Kidney (tissue), 14 donors: ENCODE results near the gene PAXX. TPM values are rescaled to one million over a fixed set of nuclear protein-coding genes. Genes with fewer than 3 reads are reported as not detected.

Experiments
- DNase-seq, 5 donors: peaks; one replicate each; pipeline ENCODE4 v3.0.0-alpha.2; 2013 to 2020
- FAIRE-seq: peaks from 2 replicates; lab custom pipeline; 2012; peaks lifted over from hg19 to GRCh38; lab: Jason Lieb, UNC
- H3K27ac ChIP-seq, 2 donors: one replicate each; pipeline ENCODE4 v1.7.0; 2013; ENCODE audit warnings: low read depth in 2 of 2, low read length in 2 of 2, inconsistent platforms in 1 of 2
- H3K27me3 ChIP-seq: one replicate; pipeline ENCODE4 v1.7.1; 2013; ENCODE audit warnings: low read length, inconsistent platforms; ENCODE audit not compliant: control insufficient read depth, insufficient read depth
- H3K36me3 ChIP-seq, 3 donors: one replicate each; pipeline versions ENCODE4 v1.7.0 to v1.7.1; 2013; ENCODE audit warnings: low read length in 3 of 3, control low read depth in 1 of 3, inconsistent platforms in 1 of 3; ENCODE audit not compliant: insufficient read depth in 3 of 3, control insufficient read depth in 2 of 3
- H3K4me1 ChIP-seq, 3 donors: one replicate each; pipeline versions ENCODE4 v1.7.0 to v1.7.1; 2013; ENCODE audit warnings: low read length in 3 of 3, inconsistent platforms in 1 of 3, low read depth in 1 of 3; ENCODE audit not compliant: control insufficient read depth in 2 of 3, insufficient read depth in 2 of 3
- H3K4me3 ChIP-seq, 3 donors: one replicate each; pipeline versions ENCODE4 v1.7.0 to v1.8.1; 2013; ENCODE audit warnings: low read length in 3 of 3, control low read depth in 1 of 3, inconsistent platforms in 1 of 3
- H3K9ac ChIP-seq, 3 donors: one replicate each; pipeline versions ENCODE4 v1.7.0 to v1.7.1; 2013; ENCODE audit warnings: low read length in 3 of 3, control low read depth in 1 of 3, inconsistent platforms in 1 of 3
- H3K9me3 ChIP-seq, 3 donors: one replicate each; pipeline versions ENCODE4 v1.7.0 to v1.7.1; 2013; ENCODE audit warnings: low read length in 3 of 3, control low read depth in 1 of 3, inconsistent platforms in 1 of 3; ENCODE audit not compliant: control insufficient read depth in 2 of 3, insufficient read depth in 1 of 3
- CTCF ChIP-seq: IDR thresholded peaks from 3 replicates; pipeline ENCODE4 v1.5.1; 2012; ENCODE audit warnings: mild to moderate bottlenecking, moderate library complexity, borderline replicate concordance; ENCODE audit not compliant: insufficient read depth; ENCODE audit errors: extremely low read depth
- intact Hi-C: fragments of 100-400 bp; cut with DNase I; formaldehyde crosslinking; loops from one replicate; pipeline ENCODE4 v1.11.1; 2022
- polyA plus RNA-seq: library from polyadenylated mRNA; stranded (reverse); fragments of 350-450 nt; fragmentation: Illumina TruSeq; extraction: RNeasy Lipid Tissue Mini Kit (QIAGEN cat#74804); gene quantifications from one replicate; pipeline ENCODE4 v1.2.3, GENCODE V29; 2014; ENCODE audit warnings: low read depth, low replicate concordance; ENCODE audit not compliant: insufficient read depth
- total RNA-seq: library from RNA; stranded (reverse); fragmentation: NEBNext Ultra II Directional; extraction: Animal tissue kit (Norgen Biotek cat#: 25700); gene quantifications from one replicate; pipeline ENCODE4 v1.2.1, GENCODE V29; 2021
- donor health status: control.
- donor health status: control.
- donor health status: control.
- donor health status: control.
- donor health status: control.
- donor health status: DM: yes; HTN: yes; CAD: no.
- donor health status: Normal renal cell carcinoma (clear cell type).

PAXX gene
- total and polyA plus RNA-seq, 2 donors from 2014 or later = 54.2 to 80.9 TPM

GRCh38 chr9:137026384-137026783 is 34.2 kb downstream of the PAXX start:
- Histone ChIP-seq H3K4me3 (no peak overlapping the region), H3K9me3 (no peaks in the 10 kb centered on the region), H3K36me3 (no peaks in the 10 kb centered on the region), H3K9ac (peak overlapping the region in 1 of 3 donors; percentile 26), H3K27ac (peak overlapping the region in 1 of 2 donors; percentile 22), H3K27me3 (no peaks in the 10 kb centered on the region), H3K4me1 (peaks cover 0 to 39% (median 20%) of the 10 kb centered on the region in 3 donors)
- intact Hi-C loops = loop anchor here (10.0 kb wide), 1 partner anchor 72 kb away; the partner anchor contains the start of gene LCN12
- no peak for DNase-seq
- TF ChIP-seq CTCF = no peak
- no peak for FAIRE-seq

- no peak for TF ChIP-seq CTCF
- DNase-seq = no peak
- FAIRE-seq = no peak
- Histone ChIP-seq H3K4me1 (peaks cover 0 to 39% (median 20%) of the 10 kb centered on the region in 3 donors), H3K4me3 (peak overlapping the region in 1 of 3 donors; percentile 62), H3K27me3 (no peaks in the 10 kb centered on the region), H3K27ac (peak overlapping the region; percentile 22 to 54), H3K9me3 (no peaks in the 10 kb centered on the region), H3K36me3 (no peaks in the 10 kb centered on the region), H3K9ac (peak overlapping the region in 1 of 3 donors; percentile 69)
- intact Hi-C loops = loop anchor here (10.0 kb wide), 1 partner anchor 72 kb away; the partner anchor contains the start of gene LCN12
Observed at GRCh38 chr9:137026828-137027227, 34.6 kb downstream of the PAXX start.

- DNase-seq (peak in 3 of 5 donors; percentile 38 to 76 (median 39)), FAIRE-seq (no peak)
- peak within 1 kb of the TSS in 2 of 3 donors; percentile 38 to 62 for H3K4me3 ChIP-seq
- peaks cover 0 to 39% (median 20%) of the 10 kb centered on the region in 3 donors for H3K4me1 ChIP-seq
- H3K9me3 ChIP-seq = no peaks in the 10 kb centered on the region
- intact Hi-C loops = loop anchor here (10.0 kb wide), 1 partner anchor 73 kb away; the partner anchor contains the start of gene LCN12
- H3K27me3 ChIP-seq = no peaks in the 10 kb centered on the region
- no peak for TF ChIP-seq CTCF
- peak within 1 kb of the TSS in 2 of 3 donors; percentile 69 for H3K9ac ChIP-seq
- no peaks in the 10 kb centered on the region for H3K36me3 ChIP-seq
- peak within 1 kb of the TSS; percentile 11 to 54 for H3K27ac ChIP-seq
Observed at GRCh38 chr9:137027369-137028262, 35.4 kb downstream of the PAXX start, which contains the start of gene ABCA2. Gene ABCA2, minus strand, starts transcription at chr9:137028237. Its CDS starts 97 bp downstream, at chr9:137028140.
